Activated CD8-positive, alpha-beta memory T cell treated with anti-CD3 and anti-CD28 coated beads, Interleukin-2, amount 50 U/mL, for 4 hours (primary cell): ENCODE data around the gene PALD1.
A peak's percentile ranks its signal among the peaks of the same experiment; 100 is the strongest.
"Not testable (repeated sequence)": the region's sequence is repeated elsewhere in the genome, so short reads cannot be mapped to it uniquely, and the experiment has no call there.

ENCODE experiments used
- DNase-seq: peaks from one replicate; pipeline ENCODE4 v3.0.0-alpha.2; 2020

PALD1 gene

GRCh38 chr10:70482982-70483760, 4.6 kb downstream of the PALD1 start:
- no peak for DNase-seq

- not testable (repeated sequence) for DNase-seq
Measured at GRCh38 chr10:70483872-70484271, 5.3 kb downstream of the PALD1 start.

DNA sequence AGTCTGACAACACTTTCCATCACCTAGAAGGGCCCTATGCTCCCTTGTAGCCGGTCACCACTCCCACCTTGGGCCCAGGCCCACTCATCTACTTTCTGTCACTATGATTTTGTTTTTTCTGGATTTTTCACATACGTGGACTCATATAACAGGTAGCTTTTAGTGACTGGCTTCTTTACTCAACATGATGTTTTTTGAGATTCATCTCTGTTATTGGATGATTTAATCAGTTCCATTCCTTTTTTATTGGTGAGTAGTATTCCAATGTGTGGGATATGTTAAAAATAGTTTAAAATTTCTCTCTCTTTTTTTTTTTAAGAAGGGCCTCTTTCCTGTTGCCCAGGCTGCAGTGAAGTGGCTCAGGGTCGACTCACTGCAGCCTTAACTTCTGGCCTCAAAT, 9.3 kb downstream of the PALD1 start:
- DNase-seq = no peak

- DNase-seq = no peak
Measured at GRCh38 chr10:70490142-70490541, 11.6 kb downstream of the PALD1 start.

- no peak for DNase-seq
Measured at GRCh38 chr10:70491614-70492013, 13.0 kb downstream of the PALD1 start.

DNA sequence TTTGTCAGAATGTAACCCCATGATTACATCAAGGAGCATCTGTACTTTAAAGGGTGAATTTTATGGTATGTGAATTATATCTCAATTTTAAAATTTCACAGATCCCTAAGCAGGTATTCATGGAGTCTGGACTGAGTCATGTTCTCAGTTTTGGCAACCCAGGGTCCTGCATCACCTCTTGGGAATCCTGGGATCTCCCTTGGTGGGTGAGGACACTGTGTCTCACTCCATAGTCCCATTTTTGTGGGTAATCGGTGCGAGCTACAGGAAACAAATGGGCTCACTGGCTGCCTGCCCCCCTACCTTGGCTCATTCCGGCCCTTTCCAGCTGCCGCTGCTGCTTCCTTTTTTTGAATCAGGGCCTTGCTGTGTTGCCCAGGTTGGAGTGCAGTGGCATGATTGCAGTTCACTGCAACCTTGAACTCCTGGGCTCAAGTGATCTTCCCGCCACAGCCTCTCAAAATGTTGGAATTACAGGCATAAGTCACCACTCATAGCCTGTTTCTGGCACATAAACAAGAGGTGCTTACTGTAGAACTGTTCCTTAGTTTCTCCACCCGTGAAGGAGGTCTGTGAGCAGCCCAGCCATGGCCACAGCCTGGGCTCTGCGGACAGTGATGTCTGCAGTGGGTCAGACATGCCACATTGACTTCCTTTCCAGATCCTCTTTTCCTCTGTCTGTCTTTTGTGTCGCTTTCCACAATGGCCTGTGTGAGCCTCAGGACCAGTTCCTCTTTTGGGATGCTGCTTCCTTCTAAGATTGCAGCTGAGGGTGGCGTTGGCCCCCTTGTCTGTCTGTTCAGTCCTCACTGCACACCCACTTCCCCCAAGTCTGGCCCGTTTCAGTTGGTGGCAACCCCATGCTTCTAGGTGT, 14.5 kb downstream of the PALD1 start:
- DNase-seq = no peak

GRCh38 chr10:70493660-70494234, 15.2 kb downstream of the PALD1 start:
- DNase-seq = no peak

DNA sequence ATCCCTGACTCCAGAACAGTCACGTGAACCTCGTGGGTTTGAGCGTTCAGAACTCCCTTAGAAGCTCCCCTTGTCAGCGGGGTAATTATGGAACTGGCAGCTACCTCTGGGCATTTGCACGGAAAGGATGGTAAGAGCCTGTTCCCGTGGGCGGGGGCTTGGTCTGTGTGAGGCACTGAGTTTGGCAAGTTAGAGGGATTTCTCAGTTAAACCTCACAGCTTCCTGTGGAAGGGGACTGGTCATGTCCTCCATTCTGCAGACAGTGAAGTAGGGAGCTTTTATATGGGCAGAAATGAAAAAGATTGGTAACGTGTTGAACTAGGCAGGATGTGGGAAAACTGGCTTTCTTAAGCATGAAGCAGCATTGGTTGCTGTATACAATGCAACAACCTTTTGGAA, 16.0 kb downstream of the PALD1 start:
- DNase-seq = peak; percentile 32

- no peak for DNase-seq
Measured at GRCh38 chr10:70494966-70495365, 16.4 kb downstream of the PALD1 start.

DNA sequence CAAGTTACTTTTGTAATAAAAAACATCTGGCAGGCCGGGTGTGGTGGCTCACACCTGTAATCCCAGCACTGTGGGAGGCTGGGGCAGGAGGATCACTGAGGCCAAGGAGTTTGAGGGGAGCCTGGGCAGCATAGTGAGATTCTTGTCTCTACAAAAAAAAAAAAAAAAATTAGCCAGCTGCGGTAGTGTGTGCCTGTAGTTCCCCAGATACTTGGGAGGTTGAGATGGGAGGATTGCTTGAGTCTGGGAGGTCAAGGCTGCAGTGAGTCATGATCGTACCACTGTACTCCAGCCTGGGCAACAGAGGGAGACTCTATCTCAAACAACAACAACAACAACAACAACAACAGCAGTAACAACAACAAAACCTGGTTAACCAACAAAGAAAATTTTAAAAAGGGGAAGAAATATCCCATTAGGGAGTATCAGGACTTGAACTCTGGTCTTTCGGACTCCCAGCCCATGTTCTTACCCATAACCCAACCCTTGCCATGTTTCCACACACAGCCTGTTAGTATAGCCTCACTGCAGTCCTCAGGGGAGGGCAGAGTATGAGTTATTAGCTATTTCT, 17.2 kb downstream of the PALD1 start:
- DNase-seq = no peak

GRCh38 chr10:70496341-70497119, 18.0 kb downstream of the PALD1 start:
- no peak for DNase-seq

DNA sequence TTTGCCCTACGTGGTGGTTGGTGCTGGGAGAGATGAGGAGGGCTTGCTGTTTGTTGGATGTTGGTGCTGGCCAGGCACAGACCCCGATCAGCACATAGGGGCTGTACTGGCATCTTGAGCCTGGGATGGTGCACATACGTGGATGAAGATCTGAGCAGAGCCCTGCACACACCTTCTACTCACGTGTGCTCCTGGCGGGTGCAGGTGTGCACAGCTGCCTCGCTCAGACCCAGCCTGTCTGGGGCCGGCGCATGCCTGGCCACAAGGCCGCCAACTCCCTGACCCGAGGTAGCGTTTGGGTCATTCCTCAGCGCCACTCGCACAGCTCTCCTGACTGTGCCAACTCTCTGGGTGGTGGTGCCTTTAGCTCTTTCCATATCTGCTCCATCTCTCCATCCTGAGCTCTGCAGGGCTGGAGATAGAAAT, 18.6 kb downstream of the PALD1 start:
- DNase-seq = no peak

DNA sequence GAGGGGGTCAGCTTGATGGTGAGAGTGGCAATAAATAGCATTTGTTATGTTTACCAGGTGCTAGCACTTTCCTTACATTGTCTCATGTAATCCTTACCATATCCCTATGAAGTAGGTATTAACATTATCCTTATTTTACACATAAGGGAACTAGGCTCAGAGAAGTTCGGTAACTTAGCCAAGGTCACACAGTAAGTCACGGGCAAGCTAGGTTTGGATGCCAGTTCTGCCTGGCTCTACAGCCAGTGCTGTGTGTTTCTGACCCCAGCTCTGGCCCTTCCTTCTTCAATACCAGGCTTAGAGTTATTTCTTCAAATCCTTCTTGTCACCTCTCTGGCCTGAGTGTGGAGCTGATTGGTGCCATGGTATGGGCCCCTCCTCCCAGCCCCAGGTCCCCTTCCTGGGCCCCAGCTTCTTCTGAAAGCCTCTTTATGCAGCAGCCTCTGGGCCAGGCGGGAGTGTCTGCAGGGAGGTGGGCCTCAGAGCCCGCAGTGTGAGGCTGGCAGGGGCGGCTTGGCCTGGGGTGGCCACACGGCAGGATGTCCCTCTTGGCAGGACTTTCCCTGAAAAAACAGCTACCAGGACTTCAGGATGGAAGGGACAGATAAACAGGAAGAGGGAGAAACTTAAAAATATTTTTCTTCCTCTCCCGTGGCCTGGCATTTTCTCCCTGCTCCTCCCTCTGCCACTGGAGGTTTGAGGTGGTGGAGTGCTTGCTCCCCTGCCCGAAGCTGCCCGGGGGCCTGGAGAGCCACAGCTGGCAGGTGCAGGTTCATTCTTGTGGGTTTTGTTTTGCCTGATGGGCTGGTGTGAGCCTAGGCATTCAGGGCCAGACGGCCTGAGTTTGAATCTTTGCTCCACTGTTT, 20.6 kb downstream of the PALD1 start:
- no peak for DNase-seq

DNA sequence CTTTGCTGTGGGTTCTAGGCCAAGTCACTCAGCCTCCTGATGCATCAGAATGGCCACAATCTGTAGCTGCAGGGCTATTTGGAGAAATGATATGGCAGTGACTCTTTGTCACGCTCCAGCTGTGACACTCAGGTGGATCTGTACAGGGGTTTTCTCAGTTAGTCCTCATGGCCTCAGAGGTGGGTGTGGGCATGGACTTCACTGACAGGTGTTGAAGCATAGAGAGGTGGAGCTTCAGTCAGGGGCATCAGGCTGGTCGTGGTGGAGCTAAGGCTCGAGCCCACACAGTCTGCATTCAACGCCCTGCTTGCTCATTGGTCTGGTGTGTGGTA, 21.2 kb downstream of the PALD1 start:
- no peak for DNase-seq

- DNase-seq = no peak
Measured at GRCh38 chr10:70500368-70500767, 21.8 kb downstream of the PALD1 start.

DNA sequence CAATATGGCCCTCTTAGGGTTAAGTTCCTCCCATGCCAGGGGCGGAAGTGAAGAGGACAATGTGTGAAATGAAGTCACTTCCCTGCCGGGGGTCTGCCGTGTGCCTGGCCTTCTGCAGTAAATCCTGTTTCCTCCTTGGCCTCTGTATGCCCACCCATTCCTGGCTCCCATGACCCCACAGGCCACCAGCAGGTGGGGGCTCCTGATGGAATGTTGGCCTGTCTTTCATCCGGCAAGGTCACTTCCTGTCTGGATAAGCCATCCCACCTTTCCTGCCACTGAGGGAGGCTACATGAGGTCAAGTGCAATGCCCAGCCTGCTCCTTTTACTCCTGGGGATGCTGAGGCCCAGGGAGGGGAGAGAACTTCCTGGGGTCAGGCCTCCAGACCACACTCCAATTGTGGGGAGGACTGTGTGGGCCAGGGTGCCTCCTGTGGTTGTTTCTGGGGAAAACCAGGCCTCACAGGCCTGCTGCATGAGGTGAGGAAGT, 22.3 kb downstream of the PALD1 start:
- no peak for DNase-seq

DNA sequence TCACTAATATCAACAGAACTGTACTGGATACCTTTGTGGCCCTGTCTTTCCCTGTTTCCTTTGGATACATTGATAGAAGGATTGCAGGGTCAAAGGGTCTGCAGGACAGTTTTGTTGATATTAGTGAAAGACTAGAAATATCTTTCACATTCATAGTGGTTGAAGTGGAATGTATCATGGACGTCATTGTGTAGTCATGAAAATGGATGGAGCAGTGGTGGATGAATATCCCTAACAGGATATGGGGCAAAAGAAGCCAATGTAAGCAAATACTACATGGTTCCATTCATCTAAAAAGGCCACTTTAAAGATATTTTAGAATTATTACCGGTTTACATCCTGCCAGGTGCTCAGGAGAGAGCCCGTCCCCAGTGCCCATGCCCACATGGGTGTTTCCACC, 23.8 kb downstream of the PALD1 start:
- DNase-seq = no peak

- DNase-seq = no peak
Measured at GRCh38 chr10:70503776-70504175, 25.2 kb downstream of the PALD1 start.

DNA sequence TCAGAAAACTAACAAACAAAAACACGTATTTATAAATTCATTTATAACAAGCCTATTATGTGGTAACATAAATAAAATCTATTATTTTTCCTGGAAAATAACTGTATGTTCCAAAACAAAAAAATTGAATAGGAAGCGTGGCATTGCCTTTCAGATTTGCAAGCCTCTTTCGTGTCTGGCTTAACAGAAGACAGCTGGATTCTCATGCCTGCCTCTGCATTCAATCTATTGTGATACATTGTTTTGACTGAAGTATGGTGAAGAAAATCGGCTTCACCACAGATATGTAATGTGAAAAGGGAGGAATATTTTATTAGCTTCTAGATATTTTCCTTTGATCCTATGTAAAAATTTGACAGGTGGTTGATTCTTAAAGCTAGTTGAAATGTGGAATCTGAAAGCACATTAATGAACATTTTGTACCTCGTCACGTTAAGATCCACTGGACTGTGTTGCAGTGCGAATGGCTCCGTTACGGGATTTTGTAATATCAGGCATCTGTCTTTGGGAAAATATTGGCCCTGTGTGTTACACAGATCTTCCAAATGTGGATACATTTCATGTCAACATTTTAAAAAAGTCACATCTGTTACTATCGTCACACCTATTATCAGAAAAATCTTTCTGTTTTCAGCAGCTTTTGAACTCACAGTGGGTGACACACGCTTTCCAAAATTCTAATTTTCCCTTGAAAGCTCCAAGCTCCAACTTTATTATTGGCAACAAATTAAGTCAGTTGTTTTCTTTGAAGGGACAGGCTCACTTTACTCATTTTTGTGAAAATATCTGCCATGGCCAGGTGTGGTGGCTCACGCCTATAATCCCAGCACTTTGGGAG, 26.2 kb downstream of the PALD1 start:
- no peak for DNase-seq

DNA sequence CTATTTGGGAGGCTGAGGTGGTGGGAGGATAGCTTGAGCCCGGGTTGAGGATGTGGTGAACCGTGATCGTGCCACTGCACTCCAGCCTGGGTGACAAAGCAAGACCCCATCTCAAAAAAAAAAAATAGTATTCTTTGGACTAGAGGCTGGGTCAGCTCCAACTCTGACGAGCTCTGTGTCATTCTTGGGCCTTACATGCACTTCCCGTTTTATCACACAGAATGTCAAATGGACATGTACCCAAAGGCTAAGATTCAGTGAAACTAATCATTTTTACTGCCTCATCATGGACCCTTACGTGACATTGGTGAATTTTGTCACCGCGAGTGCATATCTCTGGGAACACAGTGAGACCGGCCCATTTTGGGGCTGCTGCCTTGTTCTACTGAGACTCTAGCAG, 27.3 kb downstream of the PALD1 start:
- DNase-seq = no peak

DNA sequence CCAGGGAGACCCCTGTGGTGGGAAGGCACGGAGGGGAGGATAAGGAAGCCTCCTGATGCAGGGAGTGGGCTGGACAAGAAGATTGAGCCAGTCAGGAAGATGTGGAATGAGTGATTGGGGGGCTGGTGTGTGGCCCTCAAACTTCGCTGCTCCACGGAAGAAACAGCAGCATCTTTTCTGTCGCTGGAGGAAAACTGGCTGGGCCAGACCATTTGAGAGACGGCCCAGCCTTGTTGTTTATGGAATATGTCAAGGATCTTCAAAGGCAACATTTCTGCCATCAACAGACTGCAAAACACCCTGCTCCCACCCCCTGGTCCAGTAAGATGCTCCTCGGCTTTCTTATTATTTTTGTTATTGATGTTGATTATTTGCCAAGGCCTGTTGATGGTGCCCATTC, 29.4 kb downstream of the PALD1 start:
- no peak for DNase-seq
